Measurements from ENCODE around the gene KCTD8.

- TF ChIP-seq, protein P1, sequence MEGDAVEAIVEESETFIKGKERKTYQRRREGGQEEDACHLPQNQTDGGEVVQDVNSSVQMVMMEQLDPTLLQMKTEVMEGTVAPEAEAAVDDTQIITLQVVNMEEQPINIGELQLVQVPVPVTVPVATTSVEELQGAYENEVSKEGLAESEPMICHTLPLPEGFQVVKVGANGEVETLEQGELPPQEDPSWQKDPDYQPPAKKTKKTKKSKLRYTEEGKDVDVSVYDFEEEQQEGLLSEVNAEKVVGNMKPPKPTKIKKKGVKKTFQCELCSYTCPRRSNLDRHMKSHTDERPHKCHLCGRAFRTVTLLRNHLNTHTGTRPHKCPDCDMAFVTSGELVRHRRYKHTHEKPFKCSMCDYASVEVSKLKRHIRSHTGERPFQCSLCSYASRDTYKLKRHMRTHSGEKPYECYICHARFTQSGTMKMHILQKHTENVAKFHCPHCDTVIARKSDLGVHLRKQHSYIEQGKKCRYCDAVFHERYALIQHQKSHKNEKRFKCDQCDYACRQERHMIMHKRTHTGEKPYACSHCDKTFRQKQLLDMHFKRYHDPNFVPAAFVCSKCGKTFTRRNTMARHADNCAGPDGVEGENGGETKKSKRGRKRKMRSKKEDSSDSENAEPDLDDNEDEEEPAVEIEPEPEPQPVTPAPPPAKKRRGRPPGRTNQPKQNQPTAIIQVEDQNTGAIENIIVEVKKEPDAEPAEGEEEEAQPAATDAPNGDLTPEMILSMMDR (IDR thresholded peaks at IDR 0.05; ENCODE audit: borderline replicate concordance, extremely low read depth, low read length, poor library complexity, severe bottlenecking): no peak
- no peak for TF ChIP-seq EZH2 (IDR thresholded peaks at IDR 0.05; ENCODE audit: borderline replicate concordance, low read depth, low read length, severe bottlenecking)
Observed at GRCh38 chr4:44235897-44236296, 212.7 kb downstream of the KCTD8 start.
